HuH-7 (cell line): ENCODE data around the gene CLPSL2.

ENCODE experiments used
- DNase-seq: peaks from one replicate; pipeline ENCODE4 v3.0.0; 2011; ENCODE audit warnings: low spot score

The CLPSL2 gene

DNA sequence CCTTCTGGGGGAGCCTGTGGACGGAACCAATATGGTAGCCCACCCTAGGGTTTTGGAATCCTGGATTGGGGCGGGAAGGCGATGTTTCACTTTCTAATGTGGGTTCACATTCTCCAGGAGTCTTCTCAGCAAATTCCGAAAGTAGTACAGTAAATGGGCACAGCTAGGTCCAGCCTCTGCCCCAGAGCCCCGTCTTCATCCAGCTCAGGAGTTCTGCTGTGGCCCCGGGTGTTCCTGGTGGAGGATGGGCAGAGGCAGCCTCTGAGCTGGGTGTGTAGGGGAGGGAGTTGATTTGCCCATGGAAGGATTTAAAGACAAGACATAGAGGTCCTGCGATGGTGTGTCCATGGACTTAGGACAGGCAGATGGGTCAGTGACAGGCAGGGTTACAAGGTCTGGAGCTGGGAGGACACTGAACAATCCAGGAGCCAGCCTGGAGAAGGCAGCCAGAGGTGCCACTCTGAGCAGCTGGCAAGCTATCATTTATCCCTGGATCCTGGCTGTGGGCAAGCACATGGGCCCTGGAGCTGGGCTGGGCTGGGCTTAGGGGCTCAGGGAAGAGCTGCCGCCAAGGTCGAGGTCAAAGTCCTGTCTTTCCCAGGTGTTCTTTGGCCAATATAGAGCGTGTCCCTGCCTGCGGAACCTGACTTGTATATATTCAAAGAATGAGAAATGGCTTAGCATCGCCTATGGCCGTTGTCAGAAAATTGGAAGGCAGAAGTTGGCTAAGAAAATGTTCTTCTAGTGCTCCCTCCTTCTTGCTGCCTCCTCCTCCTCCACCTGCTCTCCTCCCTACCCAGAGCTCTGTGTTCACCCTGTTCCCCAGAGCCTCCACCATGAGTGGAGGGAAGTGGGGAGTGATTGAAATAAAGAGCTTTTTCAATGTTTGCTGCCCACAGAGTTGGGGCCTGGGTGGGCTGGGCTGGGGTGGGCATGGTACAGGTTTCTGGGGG, 11.1 kb downstream of the CLPSL2 start:
- no peak for DNase-seq

DNA sequence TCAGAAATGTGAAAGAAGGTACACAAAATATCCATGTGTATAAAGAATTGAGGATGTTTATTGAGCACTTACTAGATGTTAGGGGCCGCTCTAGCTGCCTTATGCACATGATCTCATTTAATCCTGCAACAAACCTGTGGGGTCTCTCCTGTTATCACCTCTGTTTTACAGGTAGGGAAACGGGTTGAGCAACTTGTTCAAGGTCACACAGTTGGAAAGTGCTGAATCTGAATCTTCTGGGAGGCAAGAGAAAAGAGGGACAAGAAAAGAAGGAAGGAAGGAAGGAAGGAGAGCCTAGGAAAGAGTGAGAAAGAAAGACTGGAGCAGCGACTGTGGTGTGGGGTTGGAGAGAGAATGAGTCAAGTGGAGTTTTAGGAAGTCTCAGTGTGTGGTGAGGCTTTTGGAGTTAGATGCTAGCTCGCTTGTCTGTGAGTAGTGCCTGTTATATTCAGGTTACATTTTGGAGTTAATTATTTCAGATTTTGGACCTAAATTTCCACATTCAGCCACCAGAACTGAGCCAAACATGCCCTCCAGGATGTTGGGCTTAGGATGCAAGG, 12.1 kb downstream of the CLPSL2 start:
- DNase-seq: no peak

DNA sequence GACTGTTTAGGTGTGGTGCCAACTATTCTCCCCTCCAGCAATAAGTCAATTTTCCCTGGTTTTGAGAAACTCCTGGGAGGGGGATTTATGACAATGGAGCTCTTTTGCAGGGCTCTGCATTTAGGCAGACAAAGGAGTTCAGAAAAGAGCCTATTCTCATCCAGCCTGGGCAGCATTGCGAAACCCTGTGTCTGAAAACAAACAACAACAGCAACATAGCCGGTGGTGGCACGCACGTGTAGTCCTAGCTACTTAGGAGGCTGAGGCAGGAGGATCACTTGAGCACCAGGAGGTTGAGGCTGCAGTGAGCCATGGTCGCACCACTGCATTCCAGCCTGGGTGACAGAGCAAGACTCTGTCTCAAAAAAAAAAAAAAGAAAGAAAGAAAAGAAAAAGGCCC, 14.3 kb downstream of the CLPSL2 start:
- DNase-seq: no peak

DNA sequence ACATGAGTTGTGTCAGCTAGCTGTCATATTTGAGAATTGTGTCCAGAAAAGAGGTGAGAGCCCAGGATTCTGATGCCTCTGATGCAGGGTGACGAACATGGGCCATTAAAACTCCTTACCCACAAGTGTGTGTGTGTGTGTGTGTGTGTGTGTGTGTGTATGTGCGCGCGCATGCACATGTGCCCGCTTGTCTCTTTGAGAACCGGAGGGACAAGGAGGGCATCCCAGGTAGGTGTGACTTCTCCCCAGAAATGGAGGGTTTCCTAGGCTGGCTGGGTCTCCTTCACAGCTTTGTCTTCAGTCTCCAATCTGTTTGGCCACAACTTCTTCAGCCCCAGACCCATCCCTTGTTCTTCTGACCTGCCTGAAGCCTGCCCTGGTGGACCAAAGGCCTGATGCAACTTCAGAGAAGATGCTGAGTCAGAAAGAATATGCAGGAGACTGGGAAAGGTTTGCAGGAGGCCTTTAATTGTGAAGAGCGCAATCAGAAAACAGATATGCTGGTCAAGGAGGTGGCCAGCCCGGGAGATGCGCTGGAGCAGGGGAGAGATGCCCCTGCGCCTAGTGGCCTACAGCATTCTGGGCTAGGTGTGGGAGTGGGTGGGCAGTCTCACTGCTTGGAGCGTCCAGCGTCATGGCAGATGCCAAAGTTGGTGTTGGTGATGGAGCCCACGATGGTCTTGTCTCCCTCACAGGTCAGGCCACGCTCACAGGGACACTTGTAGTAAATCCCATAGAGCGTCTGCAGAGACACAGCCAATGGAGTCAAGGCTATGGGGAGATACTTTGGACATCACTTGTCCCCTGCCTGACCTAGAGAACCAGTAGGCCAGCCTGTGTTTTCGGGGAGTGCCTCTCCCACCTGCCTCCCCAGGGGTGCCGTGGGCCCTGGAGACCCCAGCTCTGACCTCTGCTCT, 18.4 kb downstream of the CLPSL2 start:
- DNase-seq: no peak

DNA sequence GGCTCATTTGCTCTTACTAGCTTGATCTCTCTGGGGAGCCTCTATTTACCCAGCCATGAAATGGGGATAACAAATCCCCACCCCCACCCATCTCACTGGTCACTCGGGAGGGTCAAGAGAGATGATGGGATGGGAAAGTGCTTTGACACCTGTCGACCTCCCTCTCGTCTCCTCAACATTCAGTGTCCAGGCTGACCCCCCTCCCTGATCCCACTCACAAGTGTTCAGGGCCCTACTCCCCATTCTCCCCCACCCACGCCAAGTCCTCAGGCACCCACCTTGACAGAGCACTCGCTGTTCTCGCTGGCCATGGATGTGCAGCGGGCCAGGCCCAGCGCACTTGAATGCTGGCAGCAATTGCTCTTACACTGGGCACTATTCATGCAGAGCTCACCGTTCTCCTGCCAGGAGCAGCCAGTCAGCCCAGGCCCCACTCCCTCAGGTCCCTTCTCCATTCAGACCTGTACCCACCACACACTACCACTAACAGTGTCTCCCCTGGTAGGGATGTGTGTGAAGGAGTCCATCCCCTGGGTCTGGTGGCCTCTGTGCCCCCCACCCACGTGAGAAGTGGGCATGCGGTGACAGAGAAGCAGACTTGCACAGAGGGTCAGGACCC, 19.2 kb downstream of the CLPSL2 start:
- DNase-seq: no peak

DNA sequence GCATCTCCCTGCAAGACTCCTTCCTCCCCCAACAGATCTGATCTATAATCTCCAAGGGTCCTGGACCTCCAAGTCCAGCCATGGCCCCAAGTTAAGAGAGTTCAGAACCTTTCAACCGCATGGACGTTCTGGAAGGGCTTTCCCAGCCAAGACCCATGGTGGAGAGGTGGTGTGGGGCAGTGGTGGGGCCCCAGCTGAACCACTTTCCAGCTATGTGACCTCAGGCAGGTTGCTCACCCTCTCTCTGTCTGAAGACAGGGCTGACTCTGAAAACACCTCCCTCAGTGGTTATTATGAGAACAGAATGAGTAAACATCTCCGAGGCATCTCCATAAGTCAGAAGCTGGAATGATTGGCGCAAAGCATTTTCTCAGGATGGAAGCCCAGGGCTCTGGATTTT, 19.8 kb downstream of the CLPSL2 start:
- DNase-seq: no peak

DNA sequence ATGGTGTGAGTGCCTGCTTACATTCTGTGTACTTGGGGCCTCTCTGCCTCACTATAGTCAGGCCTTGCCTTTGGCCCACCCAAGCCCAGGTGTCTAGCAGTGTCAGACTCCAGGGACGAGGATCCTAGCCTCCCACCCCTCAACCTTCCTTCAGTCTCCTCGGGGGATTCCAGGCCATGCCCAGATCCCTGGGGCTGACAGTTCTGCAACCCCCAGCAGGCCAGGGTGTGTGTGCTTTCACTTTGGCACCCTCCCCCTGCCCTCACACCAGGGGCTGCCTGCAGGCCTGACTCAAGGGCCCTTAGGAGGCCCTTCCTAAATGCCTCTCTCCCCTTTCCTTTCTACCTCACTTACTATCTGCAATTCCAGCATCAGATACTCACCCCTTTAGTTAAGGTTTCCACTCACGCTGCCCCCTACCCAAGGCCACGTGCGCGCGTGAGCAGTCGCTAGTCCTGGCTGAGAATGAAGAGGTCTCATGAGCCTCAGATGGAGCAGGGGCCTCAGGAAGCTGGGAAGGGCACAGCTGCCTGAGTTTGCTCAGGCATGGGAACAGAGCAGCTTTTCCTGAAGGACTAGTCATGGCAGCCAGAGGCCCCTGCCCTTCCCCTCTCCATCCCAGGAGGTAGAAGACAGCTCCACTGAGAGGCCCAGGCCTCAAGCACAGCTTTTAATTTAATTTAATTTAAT, 21.6 kb downstream of the CLPSL2 start:
- DNase-seq: no peak

DNA sequence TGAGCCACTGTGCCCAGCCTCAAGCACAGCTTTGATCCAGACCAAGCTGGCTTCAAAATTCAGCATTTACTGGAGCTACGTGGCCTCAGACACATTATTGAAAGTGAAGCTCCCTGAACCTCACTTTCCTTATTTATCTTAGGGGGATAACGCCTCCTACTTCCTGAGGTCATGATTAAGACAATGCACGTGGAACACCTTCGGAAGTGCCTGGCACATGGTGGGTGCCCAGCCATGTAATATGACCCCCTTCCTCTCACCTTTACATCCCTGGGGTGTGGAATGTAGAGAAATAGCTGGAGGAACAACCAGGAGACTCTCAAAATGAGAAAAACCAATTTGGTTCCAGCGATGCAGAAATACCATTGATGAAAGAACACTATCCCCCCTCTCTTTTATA, 22.3 kb downstream of the CLPSL2 start:
- no peak for DNase-seq

DNA sequence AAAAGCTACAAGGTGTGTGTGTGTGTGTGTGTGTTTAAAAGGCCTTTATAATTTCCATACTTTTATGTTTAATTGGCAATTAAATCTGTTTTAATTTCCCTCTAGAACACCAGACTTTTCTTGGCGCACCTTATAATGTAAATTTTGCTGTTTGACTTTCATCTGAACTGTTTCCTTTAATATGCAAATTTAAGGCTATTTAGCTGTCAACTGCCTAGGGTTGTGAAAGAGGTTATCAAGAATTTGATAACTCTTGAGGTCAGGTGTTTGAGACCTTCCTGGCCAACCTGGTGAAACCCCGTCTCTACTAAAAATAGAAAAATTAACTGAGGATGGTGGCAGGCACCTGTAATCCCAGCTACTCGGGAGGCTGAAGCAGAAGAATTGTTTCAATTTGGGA, 24.8 kb downstream of the CLPSL2 start:
- no peak for DNase-seq

DNA sequence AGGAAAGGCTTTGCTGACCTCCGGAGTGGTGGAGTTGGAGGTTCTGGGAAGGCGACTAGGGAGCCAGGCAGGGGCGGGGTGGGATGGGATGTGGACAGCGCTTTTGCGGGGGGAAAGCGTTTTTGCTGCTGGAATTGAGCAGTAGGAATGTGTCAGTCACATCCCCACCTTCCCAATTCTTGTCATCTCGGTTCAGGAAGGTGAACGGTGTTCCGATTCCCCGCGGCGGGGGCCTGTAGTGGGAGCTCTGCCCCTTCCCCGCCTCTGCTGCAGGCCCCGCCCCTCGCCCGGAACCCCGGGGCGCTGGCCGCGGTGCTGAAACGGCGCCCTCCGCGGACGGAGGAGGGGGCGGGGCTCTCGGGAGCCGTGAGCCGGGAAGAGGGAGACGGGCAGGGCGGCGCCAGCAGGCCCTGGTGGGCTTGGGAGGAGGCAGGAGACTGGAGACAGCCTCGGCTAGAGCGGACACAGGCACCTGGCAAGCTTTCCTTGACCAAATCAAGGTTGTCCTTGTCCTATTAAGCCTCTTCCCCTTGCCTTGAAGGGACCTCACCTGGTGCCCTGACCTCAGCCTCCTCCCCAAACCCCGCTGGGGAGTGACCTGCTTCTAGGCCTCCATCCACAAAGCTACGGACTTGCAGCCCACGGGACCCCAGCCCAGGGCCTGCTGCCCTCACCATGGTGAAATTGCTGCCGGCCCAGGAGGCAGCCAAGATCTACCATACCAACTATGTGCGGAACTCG, 28.8 kb downstream of the CLPSL2 start, which contains the start of gene LHFPL5:
Gene LHFPL5, plus strand, starts transcription at position 357 of the 741 bp plus-strand sequence. Its CDS starts 319 bp downstream, at position 676.
- DNase-seq: peak; percentile 76

DNA sequence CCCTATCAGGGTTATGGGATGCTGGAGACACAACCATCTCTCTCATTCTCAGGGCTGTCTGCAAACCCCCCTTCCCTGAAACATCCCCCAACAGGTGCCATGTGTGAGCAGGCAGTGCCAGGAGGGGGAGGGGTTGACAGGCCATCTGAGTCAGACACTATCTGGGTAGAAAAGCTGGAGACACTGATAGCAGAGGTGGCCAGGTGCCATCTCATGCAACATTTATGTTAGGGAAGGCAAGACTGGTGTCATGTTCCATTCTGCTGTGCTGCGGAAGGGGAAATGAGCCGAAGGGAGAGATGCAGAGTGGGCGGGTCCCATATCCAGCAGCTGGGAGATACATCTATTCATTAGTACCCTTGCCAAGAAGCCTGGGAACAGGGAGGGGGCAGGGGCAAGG, 32.3 kb downstream of the CLPSL2 start:
- DNase-seq: no peak

DNA sequence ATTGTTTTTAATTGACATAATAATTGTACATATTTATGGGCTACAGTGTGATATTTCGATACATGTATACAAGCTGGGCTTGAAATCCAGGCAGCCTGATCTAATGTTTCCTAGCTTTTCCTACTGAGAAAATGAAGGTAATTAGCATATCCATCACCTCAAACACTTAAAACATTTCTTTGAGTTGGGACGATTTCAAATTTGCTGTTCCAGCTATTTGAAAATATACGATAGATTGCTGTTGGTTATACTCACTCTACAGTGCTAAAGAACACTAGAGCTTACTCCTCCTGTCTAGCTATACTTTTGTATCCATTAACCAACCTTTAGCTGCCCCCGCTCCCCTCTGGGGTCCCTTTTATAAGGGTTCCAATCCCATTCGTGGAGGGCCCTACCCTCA, 33.4 kb downstream of the CLPSL2 start:
- DNase-seq: no peak

DNA sequence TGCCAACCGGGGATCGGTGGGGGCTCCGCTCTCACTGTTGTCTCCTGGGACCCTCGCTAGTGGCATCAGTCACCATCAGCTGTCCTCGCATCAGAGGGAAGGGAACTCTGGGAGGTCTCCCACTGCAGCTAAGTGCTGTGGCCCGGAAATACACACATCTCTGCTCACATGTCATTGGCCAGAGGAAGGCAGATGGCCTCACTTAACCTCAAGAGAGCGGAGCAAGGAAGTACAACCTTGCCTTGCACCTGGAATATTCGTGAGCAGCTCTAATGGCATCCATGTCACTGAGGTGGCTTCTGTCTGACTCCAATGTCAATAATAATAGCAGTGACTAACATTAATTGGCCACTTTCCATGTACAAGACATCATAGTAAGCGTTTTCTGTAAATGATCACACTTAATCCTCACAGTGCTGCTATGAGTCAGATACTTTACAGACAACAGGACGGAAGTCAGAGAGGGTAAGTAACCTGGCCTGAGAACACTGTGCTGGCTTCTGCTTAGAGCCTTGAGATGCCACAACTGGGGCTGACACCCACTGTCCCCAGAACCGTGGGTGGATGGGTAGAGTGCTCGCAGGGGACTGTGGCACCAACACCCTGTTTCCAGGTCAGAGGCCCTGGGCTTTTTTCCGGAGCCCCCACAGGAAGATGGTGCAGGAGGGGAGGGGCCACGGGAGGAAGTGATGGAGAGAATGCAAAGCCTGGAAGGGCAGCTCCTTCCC, 34.7 kb downstream of the CLPSL2 start:
- DNase-seq: no peak

DNA sequence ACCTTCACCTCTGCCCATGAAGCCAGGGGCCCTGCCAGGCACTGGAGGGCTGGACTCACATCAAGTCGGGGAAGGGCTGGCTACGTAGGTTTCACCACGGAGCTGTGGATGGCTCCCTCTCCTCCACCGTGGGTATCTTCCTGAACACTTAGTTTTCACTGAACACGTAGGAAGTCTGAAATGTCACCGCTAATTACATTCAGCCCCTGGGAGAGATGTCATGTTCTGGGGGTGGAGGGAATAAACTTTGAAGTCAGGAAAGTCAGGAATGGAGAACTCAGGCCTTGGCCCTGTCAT, 35.2 kb downstream of the CLPSL2 start:
- no peak for DNase-seq

DNA sequence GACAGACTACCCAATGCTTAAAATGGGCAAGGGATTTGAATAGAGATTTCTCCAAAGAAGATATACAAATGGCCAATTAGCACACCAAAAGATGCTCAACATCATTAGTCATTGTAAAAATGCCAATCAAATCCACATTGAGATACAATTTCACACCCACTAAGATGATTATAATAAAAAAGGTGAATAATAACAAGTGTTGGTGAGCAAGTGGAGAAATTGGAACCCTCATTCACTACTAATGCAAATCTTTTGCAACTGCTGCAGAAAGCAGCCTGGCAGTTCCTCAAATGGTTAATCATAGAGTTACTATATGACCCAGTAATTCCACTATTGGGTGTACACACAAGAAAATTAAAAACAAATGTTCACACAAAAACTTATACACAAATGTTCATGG, 41.1 kb downstream of the CLPSL2 start:
- no peak for DNase-seq

DNA sequence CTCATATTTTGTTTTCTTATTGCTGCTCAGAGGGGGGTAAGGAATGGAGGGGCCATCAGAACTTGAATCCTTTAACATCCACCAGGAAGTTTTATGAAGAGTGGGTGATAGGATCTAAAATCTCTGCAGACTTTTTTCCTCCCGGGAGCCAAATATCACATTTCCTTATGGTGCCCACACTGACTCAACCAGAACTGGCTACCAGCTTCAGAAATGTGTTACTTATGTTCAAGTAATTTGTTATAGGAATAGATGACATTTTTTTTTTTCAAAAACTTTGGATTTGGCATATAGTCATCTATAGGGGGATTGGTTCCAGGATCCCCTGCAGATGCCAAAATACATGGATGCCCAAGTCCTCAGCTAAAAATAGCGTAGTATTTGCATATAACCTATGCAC, 47.2 kb downstream of the CLPSL2 start:
- no peak for DNase-seq

DNA sequence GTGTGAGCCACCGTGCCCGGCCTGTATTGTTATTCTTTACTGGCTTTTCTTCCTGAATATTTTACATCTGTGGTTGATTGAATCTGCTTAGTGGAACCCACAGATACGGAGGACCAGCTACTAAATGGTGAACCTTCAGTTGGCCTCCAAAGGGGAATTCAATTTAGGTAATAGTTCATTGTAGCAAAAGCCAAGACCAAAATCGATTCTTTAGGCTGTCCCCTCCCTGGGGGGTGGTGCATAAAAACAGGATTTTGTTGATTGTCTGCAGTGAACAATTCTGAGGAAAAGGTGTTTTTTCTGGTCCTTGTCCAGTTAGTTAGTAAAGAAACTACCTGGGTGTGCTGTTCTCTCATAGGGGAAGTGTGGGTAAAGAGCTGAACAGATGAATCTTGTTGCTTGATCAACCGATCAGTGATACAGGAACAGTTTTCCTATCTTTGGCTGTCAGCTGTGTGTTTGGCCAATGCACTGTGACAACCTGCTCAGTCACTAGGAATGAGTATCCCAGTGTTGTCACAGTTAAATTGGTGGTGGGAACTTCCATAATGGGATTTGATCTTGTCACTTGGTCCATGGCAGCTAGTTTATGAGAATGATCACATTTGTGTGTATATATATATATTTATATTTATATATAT, 48.3 kb downstream of the CLPSL2 start:
- DNase-seq: no peak
